ENCODE data around the gene SAMD15.
A peak's percentile ranks its signal among the peaks of the same experiment; 100 is the strongest.

SAMD15 gene

GRCh38 chr14:77372304-77372841 is 4.8 kb upstream of the SAMD15 start:
- no peak for TF ChIP-seq PAX5 (IDR thresholded peaks at IDR 0.05; ENCODE audit: insufficient read depth, low read length, severe bottlenecking)
- 0 out of 2 replicates have a peak, but pooled peaks have one; percentile 33 for TF ChIP-seq POLR2A (IDR thresholded peaks at IDR 0.05; ENCODE audit: low read depth, low read length)
- peak; percentile 84 for TF ChIP-seq POU2F2 (IDR thresholded peaks at IDR 0.05; ENCODE audit: low read depth, low read length)
- FAIRE-seq, result peak; percentile 87
- no peak for DNase-seq (ENCODE audit: insufficient read length, low spot score)

GRCh38 chr14:77375164-77375950 is 1.8 kb upstream of the SAMD15 start:
- FAIRE-seq, result peak; percentile 72
- DNase-seq (ENCODE audit: insufficient read length, low spot score), result no peak
- TF ChIP-seq SPI1 (IDR thresholded peaks at IDR 0.05; ENCODE audit: low read depth, low read length) (peak; percentile 70), POLR2AphosphoS5 (IDR thresholded peaks at IDR 0.05; ENCODE audit: low read depth, low read length) (no peak), POU2F2 (IDR thresholded peaks at IDR 0.05; ENCODE audit: low read depth, low read length) (no peak), PAX5 (IDR thresholded peaks at IDR 0.05; ENCODE audit: insufficient read depth, low read length, severe bottlenecking) (no peak), TAF1 (IDR thresholded peaks at IDR 0.05; ENCODE audit: low read depth, low read length) (no peak)

- no peak for TF ChIP-seq TAF1 (IDR thresholded peaks at IDR 0.05; ENCODE audit: low read depth, low read length)
- TF ChIP-seq POLR2A (IDR thresholded peaks at IDR 0.05; ENCODE audit: low read depth, low read length), result no peak
- TF ChIP-seq SPI1 (IDR thresholded peaks at IDR 0.05; ENCODE audit: low read depth, low read length), result no peak
- no peak for TF ChIP-seq POU2F2 (IDR thresholded peaks at IDR 0.05; ENCODE audit: low read depth, low read length)
- FAIRE-seq, result peak; percentile 65
- DNase-seq (ENCODE audit: insufficient read length, low spot score), result no peak
These were observed 1.0 kb upstream of the SAMD15 start for GRCh38 chr14:77375973-77376770.

- no peak for FAIRE-seq
These were observed 294 bp downstream of the SAMD15 start for GRCh38 chr14:77377502-77377844.

GRCh38 chr14:77378701-77379100 is 1.5 kb downstream of the SAMD15 start:
- FAIRE-seq (no peak), DNase-seq (ENCODE audit: insufficient read length, low spot score) (no peak)
- TF ChIP-seq POLR2A (IDR thresholded peaks at IDR 0.05; ENCODE audit: low read depth, low read length) (no peak), POLR2AphosphoS5 (IDR thresholded peaks at IDR 0.05; ENCODE audit: low read depth, low read length) (no peak), PAX5 (IDR thresholded peaks at IDR 0.05; ENCODE audit: insufficient read depth, low read length, severe bottlenecking) (no peak), POU2F2 (IDR thresholded peaks at IDR 0.05; ENCODE audit: low read depth, low read length) (no peak)

More at GRCh38 chr14:77377502-77377844, 294 bp downstream of the SAMD15 start:
- no peak for DNase-seq (ENCODE audit: insufficient read length, low spot score)
- TF ChIP-seq PAX5 (IDR thresholded peaks at IDR 0.05; ENCODE audit: insufficient read depth, low read length, severe bottlenecking) (no peak), POU2F2 (IDR thresholded peaks at IDR 0.05; ENCODE audit: low read depth, low read length) (no peak), TAF1 (IDR thresholded peaks at IDR 0.05; ENCODE audit: low read depth, low read length) (no peak), POLR2AphosphoS5 (IDR thresholded peaks at IDR 0.05; ENCODE audit: low read depth, low read length) (no peak), SPI1 (IDR thresholded peaks at IDR 0.05; ENCODE audit: low read depth, low read length) (no peak), POLR2A (IDR thresholded peaks at IDR 0.05; ENCODE audit: low read depth, low read length) (no peak)

GRCh38 chr14:77390188-77390587 is 13.0 kb downstream of the SAMD15 start:
- DNase-seq (ENCODE audit: insufficient read length, low spot score) (no peak), FAIRE-seq (no peak)
- no peak for TF ChIP-seq POLR2A (IDR thresholded peaks at IDR 0.05; ENCODE audit: low read depth, low read length)
- no peak for TF ChIP-seq SPI1 (IDR thresholded peaks at IDR 0.05; ENCODE audit: low read depth, low read length)
- no peak for TF ChIP-seq PAX5 (IDR thresholded peaks at IDR 0.05; ENCODE audit: insufficient read depth, low read length, severe bottlenecking)
- no peak for TF ChIP-seq TAF1 (IDR thresholded peaks at IDR 0.05; ENCODE audit: low read depth, low read length)
- no peak for TF ChIP-seq POU2F2 (IDR thresholded peaks at IDR 0.05; ENCODE audit: low read depth, low read length)
- TF ChIP-seq POLR2AphosphoS5 (IDR thresholded peaks at IDR 0.05; ENCODE audit: low read depth, low read length), result no peak

GRCh38 chr14:77400216-77400615 is 23.0 kb downstream of the SAMD15 start:
- no peak for FAIRE-seq
- TF ChIP-seq SPI1 (IDR thresholded peaks at IDR 0.05; ENCODE audit: low read depth, low read length), result no peak
- no peak for TF ChIP-seq TAF1 (IDR thresholded peaks at IDR 0.05; ENCODE audit: low read depth, low read length)
- TF ChIP-seq POU2F2 (IDR thresholded peaks at IDR 0.05; ENCODE audit: low read depth, low read length), result no peak
- TF ChIP-seq POLR2A (IDR thresholded peaks at IDR 0.05; ENCODE audit: low read depth, low read length), result no peak
- no peak for TF ChIP-seq POLR2AphosphoS5 (IDR thresholded peaks at IDR 0.05; ENCODE audit: low read depth, low read length)
- no peak for TF ChIP-seq PAX5 (IDR thresholded peaks at IDR 0.05; ENCODE audit: insufficient read depth, low read length, severe bottlenecking)

GRCh38 chr14:77403768-77404167 is 26.6 kb downstream of the SAMD15 start:
- FAIRE-seq, result no peak
- no peak for TF ChIP-seq TAF1 (IDR thresholded peaks at IDR 0.05; ENCODE audit: low read depth, low read length)

More at GRCh38 chr14:77400216-77400615, 23.0 kb downstream of the SAMD15 start:
- no peak for DNase-seq (ENCODE audit: insufficient read length, low spot score)

GRCh38 chr14:77406086-77406485 is 28.9 kb downstream of the SAMD15 start:
- DNase-seq (ENCODE audit: insufficient read length, low spot score) (no peak), FAIRE-seq (no peak)
- TF ChIP-seq POLR2AphosphoS5 (IDR thresholded peaks at IDR 0.05; ENCODE audit: low read depth, low read length), result no peak
- TF ChIP-seq POU2F2 (IDR thresholded peaks at IDR 0.05; ENCODE audit: low read depth, low read length), result no peak
- TF ChIP-seq TAF1 (IDR thresholded peaks at IDR 0.05; ENCODE audit: low read depth, low read length), result no peak
- TF ChIP-seq PAX5 (IDR thresholded peaks at IDR 0.05; ENCODE audit: insufficient read depth, low read length, severe bottlenecking), result no peak
- TF ChIP-seq SPI1 (IDR thresholded peaks at IDR 0.05; ENCODE audit: low read depth, low read length), result no peak
- TF ChIP-seq POLR2A (IDR thresholded peaks at IDR 0.05; ENCODE audit: low read depth, low read length), result no peak

More at GRCh38 chr14:77403768-77404167, 26.6 kb downstream of the SAMD15 start:
- no peak for DNase-seq (ENCODE audit: insufficient read length, low spot score)

Measured in GM12891 (cell line).